Fibroblast of skin of scalp (primary cell): Measurements from ENCODE around the gene DERA.

Source experiments
- DNase-seq: peaks from one replicate; pipeline ENCODE4 v3.0.0-alpha.2; 2013

Gene DERA

DNA sequence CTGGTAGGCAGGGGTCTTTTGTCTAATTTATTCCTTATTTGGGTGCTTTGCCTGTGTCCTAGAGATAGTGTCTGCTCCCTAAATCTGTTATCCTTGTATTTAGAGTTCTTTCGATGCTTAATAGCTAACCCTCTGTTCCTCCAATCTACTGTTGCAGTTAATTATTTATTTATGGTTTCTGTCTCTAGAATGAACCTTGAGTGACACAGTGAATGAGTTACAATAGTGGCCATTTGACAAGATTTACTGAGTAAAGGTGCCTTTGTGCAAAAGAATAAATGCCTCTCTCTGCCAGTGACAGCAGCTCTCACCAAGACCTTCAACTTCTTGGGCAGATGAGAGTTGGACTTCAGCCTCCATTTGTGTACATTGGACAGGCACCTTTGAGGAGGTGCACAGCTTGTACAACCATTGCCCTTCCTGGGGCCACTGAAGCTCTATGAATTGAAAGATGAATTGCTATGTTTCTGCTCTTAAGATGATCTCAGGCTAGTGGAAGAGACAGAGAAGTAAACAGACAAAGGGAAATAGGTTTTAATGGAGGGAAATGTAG lies 165.9 kb downstream of the DERA start:
- no peak for DNase-seq

DNA sequence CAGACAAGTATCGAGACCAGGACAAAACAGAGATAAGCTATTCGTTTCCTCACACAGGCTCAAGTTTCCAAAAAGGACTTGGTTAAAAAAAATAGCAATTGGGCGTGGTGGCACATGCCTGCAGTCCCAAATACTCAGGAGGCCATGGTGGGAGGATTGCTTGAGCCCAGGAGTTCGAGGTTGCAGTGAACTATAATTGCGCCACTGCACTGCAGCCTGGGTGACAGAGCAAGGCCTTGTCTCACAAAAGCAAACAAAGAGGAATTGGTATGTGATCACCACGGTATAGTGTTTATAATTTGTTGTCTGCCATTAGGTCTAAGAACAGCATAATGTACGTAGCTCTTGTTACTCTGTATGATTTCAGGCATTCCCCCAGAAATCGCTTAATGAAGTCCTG lies 175.3 kb downstream of the DERA start:
- no peak for DNase-seq

DNA sequence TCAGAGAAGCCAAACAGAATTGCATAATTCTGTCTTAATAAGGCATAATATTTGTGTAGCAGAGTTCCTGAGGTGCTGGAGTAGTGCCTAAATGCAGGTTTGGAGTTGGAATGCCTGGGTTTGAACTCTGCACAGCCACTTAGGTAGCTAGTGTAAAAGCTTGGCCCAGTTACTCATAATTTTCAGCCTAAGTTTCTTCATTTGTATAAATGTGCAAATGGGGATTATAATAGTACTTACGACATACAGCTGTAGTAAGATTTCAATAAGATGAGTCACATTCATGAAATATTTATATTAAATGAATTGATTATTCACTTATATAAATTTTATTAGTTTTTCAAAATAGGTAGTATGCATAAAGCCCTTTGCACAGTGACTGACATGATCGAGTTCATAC lies 175.8 kb downstream of the DERA start:
- DNase-seq, result no peak
